ENCODE results near the gene SORBS2.

The SORBS2 gene

GRCh38 chr4:185771711-185772390, 40.1 kb downstream of the SORBS2 start:
- no peak overlapping the region for H3K4me3 ChIP-seq (ENCODE audit: low read depth, low read length)
- DNase-seq (ENCODE audit: low read depth): no peak
- TF ChIP-seq, protein P1, sequence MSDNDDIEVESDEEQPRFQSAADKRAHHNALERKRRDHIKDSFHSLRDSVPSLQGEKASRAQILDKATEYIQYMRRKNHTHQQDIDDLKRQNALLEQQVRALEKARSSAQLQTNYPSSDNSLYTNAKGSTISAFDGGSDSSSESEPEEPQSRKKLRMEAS (IDR thresholded peaks at IDR 0.05; ENCODE audit: low read depth, low read length): no peak
- TF ChIP-seq POLR2A (IDR thresholded peaks at IDR 0.05; ENCODE audit: extremely low read depth, insufficient read length): no peak
- TF ChIP-seq, protein P2, sequence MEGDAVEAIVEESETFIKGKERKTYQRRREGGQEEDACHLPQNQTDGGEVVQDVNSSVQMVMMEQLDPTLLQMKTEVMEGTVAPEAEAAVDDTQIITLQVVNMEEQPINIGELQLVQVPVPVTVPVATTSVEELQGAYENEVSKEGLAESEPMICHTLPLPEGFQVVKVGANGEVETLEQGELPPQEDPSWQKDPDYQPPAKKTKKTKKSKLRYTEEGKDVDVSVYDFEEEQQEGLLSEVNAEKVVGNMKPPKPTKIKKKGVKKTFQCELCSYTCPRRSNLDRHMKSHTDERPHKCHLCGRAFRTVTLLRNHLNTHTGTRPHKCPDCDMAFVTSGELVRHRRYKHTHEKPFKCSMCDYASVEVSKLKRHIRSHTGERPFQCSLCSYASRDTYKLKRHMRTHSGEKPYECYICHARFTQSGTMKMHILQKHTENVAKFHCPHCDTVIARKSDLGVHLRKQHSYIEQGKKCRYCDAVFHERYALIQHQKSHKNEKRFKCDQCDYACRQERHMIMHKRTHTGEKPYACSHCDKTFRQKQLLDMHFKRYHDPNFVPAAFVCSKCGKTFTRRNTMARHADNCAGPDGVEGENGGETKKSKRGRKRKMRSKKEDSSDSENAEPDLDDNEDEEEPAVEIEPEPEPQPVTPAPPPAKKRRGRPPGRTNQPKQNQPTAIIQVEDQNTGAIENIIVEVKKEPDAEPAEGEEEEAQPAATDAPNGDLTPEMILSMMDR (IDR thresholded peaks at IDR 0.05; ENCODE audit: low read depth, low read length): no peak
- no peak for TF ChIP-seq MYC (IDR thresholded peaks at IDR 0.05; ENCODE audit: low read depth, low read length)

- no peak for DNase-seq (ENCODE audit: low read depth)
- TF ChIP-seq MYC (IDR thresholded peaks at IDR 0.05; ENCODE audit: low read depth, low read length): no peak
- TF ChIP-seq POLR2A (IDR thresholded peaks at IDR 0.05; ENCODE audit: extremely low read depth, insufficient read length): no peak
- TF ChIP-seq, protein P2 (IDR thresholded peaks at IDR 0.05; ENCODE audit: low read depth, low read length): no peak
- TF ChIP-seq, protein P1 (IDR thresholded peaks at IDR 0.05; ENCODE audit: low read depth, low read length): no peak
- no peak overlapping the region for H3K4me3 ChIP-seq (ENCODE audit: low read depth, low read length)
Observed at GRCh38 chr4:185767528-185767927, 44.5 kb downstream of the SORBS2 start.

DNA sequence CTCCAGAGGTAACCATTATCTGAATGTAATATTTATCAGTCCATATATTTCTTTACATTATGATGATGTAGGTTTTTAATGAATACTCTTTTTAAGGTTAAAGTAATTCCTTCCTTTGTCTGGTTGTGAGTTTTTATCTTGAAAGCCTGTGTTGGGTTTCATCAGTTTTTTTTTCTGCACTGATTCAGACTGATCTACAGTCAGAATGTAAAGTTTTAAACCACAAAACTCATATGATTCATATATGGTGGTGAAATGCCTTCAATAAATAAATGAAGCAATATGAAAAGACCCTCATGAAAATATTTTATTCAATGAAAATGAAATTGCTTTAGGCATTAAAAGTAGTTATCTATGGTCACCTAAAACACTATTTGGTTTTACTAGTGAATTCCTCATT, 47.1 kb downstream of the SORBS2 start:
- no peak for DNase-seq (ENCODE audit: low read depth)
- H3K4me3 ChIP-seq (ENCODE audit: low read depth, low read length): no peak overlapping the region
- TF ChIP-seq, protein P1 (IDR thresholded peaks at IDR 0.05; ENCODE audit: low read depth, low read length): no peak
- TF ChIP-seq, protein P2 (IDR thresholded peaks at IDR 0.05; ENCODE audit: low read depth, low read length): no peak
- TF ChIP-seq MYC (IDR thresholded peaks at IDR 0.05; ENCODE audit: low read depth, low read length): no peak
- TF ChIP-seq POLR2A (IDR thresholded peaks at IDR 0.05; ENCODE audit: extremely low read depth, insufficient read length): no peak

GRCh38 chr4:185761352-185762235, 50.4 kb downstream of the SORBS2 start:
- TF ChIP-seq, protein P2 (IDR thresholded peaks at IDR 0.05; ENCODE audit: low read depth, low read length): no peak
- TF ChIP-seq POLR2A (IDR thresholded peaks at IDR 0.05; ENCODE audit: extremely low read depth, insufficient read length) (no peak), MYC (IDR thresholded peaks at IDR 0.05; ENCODE audit: low read depth, low read length) (no peak)
- TF ChIP-seq, protein P1 (IDR thresholded peaks at IDR 0.05; ENCODE audit: low read depth, low read length): no peak
- H3K4me3 ChIP-seq (ENCODE audit: low read depth, low read length): no peak overlapping the region
- DNase-seq (ENCODE audit: low read depth): no peak

DNA sequence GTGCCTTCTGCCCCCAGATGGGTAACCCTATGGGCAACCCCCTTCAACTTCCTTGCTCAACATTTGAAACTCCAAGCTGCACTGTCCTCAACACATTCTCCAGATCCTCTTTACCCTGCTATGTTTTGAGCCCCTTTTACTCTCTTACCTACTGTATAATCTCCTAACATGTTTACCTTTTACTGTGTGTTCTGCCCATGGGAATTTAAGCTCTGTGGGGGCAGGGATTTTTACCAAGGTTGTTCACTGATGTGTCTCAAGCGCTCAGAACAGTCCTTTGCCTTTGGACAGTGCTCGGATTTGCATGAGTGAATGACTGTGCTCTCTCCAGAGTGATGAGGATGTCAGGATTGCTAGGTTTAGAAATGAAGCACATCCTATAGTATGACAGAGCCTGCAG, 53.2 kb downstream of the SORBS2 start:
- TF ChIP-seq MYC (IDR thresholded peaks at IDR 0.05; ENCODE audit: low read depth, low read length) (no peak), POLR2A (IDR thresholded peaks at IDR 0.05; ENCODE audit: extremely low read depth, insufficient read length) (no peak)
- TF ChIP-seq, protein P1 (IDR thresholded peaks at IDR 0.05; ENCODE audit: low read depth, low read length): no peak
- TF ChIP-seq, protein P2 (IDR thresholded peaks at IDR 0.05; ENCODE audit: low read depth, low read length): no peak

More for the DNA sequence above, 53.2 kb downstream of the SORBS2 start:
- no peak overlapping the region for H3K4me3 ChIP-seq (ENCODE audit: low read depth, low read length)
- DNase-seq (ENCODE audit: low read depth): no peak

Data from NB4 (cell line).